Thyroid gland (tissue), 4 donors: Measurements from ENCODE around the gene TNFRSF1A. TPM values are rescaled to one million over a fixed set of nuclear protein-coding genes. Genes with fewer than 3 reads are reported as not detected.
"Not testable (repeated sequence)": the region's sequence is repeated elsewhere in the genome, so short reads cannot be mapped to it uniquely, and the experiment has no call there.

Experiments used
- DNase-seq, 2 donors: peaks; one replicate each; pipeline ENCODE4 v3.0.0-alpha.2; 2019
- H3K27ac ChIP-seq, 3 donors: fragments of 200-600 bp; sonication (generic); 1 replicate in 2 of 3; 2 replicates in 1 of 3; pipeline ENCODE4 v1.5.1; 2016 to 2019; ENCODE audit warnings: mild to moderate bottlenecking in 1 of 3, moderate library complexity in 1 of 3
- H3K27me3 ChIP-seq: fragments of 200-600 bp; sonication (generic); one replicate; pipeline ENCODE4 v1.5.1; 2019
- H3K36me3 ChIP-seq, 2 donors: fragments of 200-600 bp; sonication (generic); one replicate each; pipeline ENCODE4 v1.5.1; 2016 to 2019
- H3K4me1 ChIP-seq, 2 donors: fragments of 200-600 bp; sonication (generic); one replicate each; pipeline ENCODE4 v1.5.1; 2017 to 2019
- H3K4me3 ChIP-seq, 3 donors: fragments of 200-600 bp; sonication (generic); replicated peaks in 1 of 3; 1 replicate in 2 of 3; 2 replicates in 1 of 3; pipeline ENCODE4 v1.5.1; 2016; ENCODE audit warnings: mild to moderate bottlenecking in 1 of 3
- H3K9me3 ChIP-seq: fragments of 200-600 bp; sonication (generic); one replicate; pipeline ENCODE4 v1.5.1; 2017
- CTCF ChIP-seq, 6 experiments: fragments of 200-600 bp in 3 of 6; fragments of 450-650 bp in 3 of 6; sonication (generic) in 3 of 6; IDR thresholded peaks; one replicate each; pipeline ENCODE4 v1.5.1; 2016 to 2019; ENCODE audit warnings: antibody characterized with exemption in 6 of 6, mild to moderate bottlenecking in 2 of 6, inconsistent platforms in 1 of 6, moderate library complexity in 1 of 6
- POLR2A ChIP-seq, 2 donors: fragments of 450-650 bp; IDR thresholded peaks; one replicate each; pipeline ENCODE4 v1.6.1; 2017; ENCODE audit warnings: antibody characterized with exemption in 2 of 2, mild to moderate bottlenecking in 2 of 2, moderate library complexity in 1 of 2
- WGBS, 2 donors: methylation state at CpG; one replicate each; pipeline ENCODE4 v1.1.5; 2017; 5-methylcytosine and 5-hydroxymethylcytosine counted together
- intact Hi-C: fragments of 100-400 bp; cut with DNase I; formaldehyde crosslinking; loops from one replicate; pipeline ENCODE4 v1.15.1; 2023
- total RNA-seq, 4 donors: library from RNA; depleted of rRNA; stranded (reverse); fragments of >200 nt; gene quantifications; one replicate each; pipeline ENCODE4 v1.2.3, GENCODE V29; 2016

Gene TNFRSF1A
- total RNA-seq, 4 donors from 2014 or later = 131 to 185 (median 150) TPM

GRCh38 chr12:6346235-6346832 is 4.5 kb upstream of the TNFRSF1A start:
- no peaks in the 10 kb centered on the region for H3K36me3 ChIP-seq
- TF ChIP-seq CTCF (IDR thresholded peaks at IDR 0.05) (no peak), POLR2A (IDR thresholded peaks at IDR 0.05) (no peak)
- H3K4me3 ChIP-seq = no peak overlapping the region
- peak overlapping the region in 2 of 3 donors; percentile 78 to 84 for H3K27ac ChIP-seq
- no peak for DNase-seq
- H3K27me3 ChIP-seq = no peaks in the 10 kb centered on the region
- H3K9me3 ChIP-seq = no peaks in the 10 kb centered on the region
- 96% methylated on average over 4 to 5 of the region's 5 CpGs for WGBS, 2 donors
- peaks cover 20 to 62% of the 10 kb centered on the region in 2 donors for H3K4me1 ChIP-seq
- intact Hi-C loops = no loop called here

- Histone ChIP-seq H3K27ac (peak overlapping the region; percentile 30 to 84 (median 78)), H3K4me3 (no peak overlapping the region), H3K36me3 (no peaks in the 10 kb centered on the region), H3K9me3 (no peaks in the 10 kb centered on the region), H3K4me1 (peaks cover 20 to 61% of the 10 kb centered on the region in 2 donors), H3K27me3 (no peaks in the 10 kb centered on the region)
- TF ChIP-seq POLR2A (IDR thresholded peaks at IDR 0.05) = no peak
- TF ChIP-seq CTCF (IDR thresholded peaks at IDR 0.05) = no peak
- no peak for DNase-seq
- intact Hi-C loops = no loop called here
- WGBS, 2 donors = 75 to 80% methylated on average over 9 to 10 of the region's 10 CpGs
These were observed 3.6 kb upstream of the TNFRSF1A start for GRCh38 chr12:6345319-6346091.

GRCh38 chr12:6344101-6344660 is 2.3 kb upstream of the TNFRSF1A start:
- H3K27me3 ChIP-seq, H3K36me3 ChIP-seq, H3K4me3 ChIP-seq, DNase-seq, H3K9me3 ChIP-seq, intact Hi-C loops: not testable (repeated sequence)
- peaks cover 29 to 64% of the 10 kb centered on the region in 2 donors for H3K4me1 ChIP-seq
- WGBS, 2 donors = 94 to 98% methylated on average over 11 of the region's 11 CpGs
- peak overlapping the region in 1 of 3 donors; percentile 100 for H3K27ac ChIP-seq

- Histone ChIP-seq H3K27ac (peak overlapping the region; percentile 14 to 100 (median 100)), H3K9me3 (no peaks in the 10 kb centered on the region), H3K4me1 (peaks cover 35 to 70% of the 10 kb centered on the region in 2 donors), H3K36me3 (no peaks in the 10 kb centered on the region), H3K27me3 (no peaks in the 10 kb centered on the region), H3K4me3 (no peak overlapping the region)
- no peak for DNase-seq
- intact Hi-C loops = no loop called here
- no peak for TF ChIP-seq POLR2A (IDR thresholded peaks at IDR 0.05)
- no peak for TF ChIP-seq CTCF (IDR thresholded peaks at IDR 0.05)
- WGBS, 2 donors = 56 to 65% methylated on average over 5 of the region's 5 CpGs
These were observed 1.6 kb upstream of the TNFRSF1A start for GRCh38 chr12:6343518-6343917.

- DNase-seq = no peak
- no peak for TF ChIP-seq CTCF (IDR thresholded peaks at IDR 0.05)
- no peak for TF ChIP-seq POLR2A (IDR thresholded peaks at IDR 0.05)
- Histone ChIP-seq H3K4me3 (peak overlapping the region in 2 of 3 donors; percentile 66 to 95), H3K9me3 (no peaks in the 10 kb centered on the region), H3K27me3 (no peaks in the 10 kb centered on the region), H3K36me3 (no peaks in the 10 kb centered on the region), H3K27ac (peak overlapping the region; percentile 98 to 100 (median 100)), H3K4me1 (peaks cover 36 to 70% of the 10 kb centered on the region in 2 donors)
- WGBS, 2 donors = 50 to 51% methylated on average over 7 of the region's 7 CpGs
- intact Hi-C loops = no loop called here
These were observed 439 bp upstream of the TNFRSF1A start for GRCh38 chr12:6342140-6342889.
